Hematopoietic multipotent progenitor cell treated with erythropoietin and hydrocortisone succinate and interleukin-3 and kit ligand, for 4 days (in vitro differentiated cells): ENCODE data around the gene NPR2.

ENCODE experiments used
- DNase-seq: peaks from one replicate; pipeline ENCODE4 v3.0.0-alpha.2; 2015

Gene NPR2

DNA sequence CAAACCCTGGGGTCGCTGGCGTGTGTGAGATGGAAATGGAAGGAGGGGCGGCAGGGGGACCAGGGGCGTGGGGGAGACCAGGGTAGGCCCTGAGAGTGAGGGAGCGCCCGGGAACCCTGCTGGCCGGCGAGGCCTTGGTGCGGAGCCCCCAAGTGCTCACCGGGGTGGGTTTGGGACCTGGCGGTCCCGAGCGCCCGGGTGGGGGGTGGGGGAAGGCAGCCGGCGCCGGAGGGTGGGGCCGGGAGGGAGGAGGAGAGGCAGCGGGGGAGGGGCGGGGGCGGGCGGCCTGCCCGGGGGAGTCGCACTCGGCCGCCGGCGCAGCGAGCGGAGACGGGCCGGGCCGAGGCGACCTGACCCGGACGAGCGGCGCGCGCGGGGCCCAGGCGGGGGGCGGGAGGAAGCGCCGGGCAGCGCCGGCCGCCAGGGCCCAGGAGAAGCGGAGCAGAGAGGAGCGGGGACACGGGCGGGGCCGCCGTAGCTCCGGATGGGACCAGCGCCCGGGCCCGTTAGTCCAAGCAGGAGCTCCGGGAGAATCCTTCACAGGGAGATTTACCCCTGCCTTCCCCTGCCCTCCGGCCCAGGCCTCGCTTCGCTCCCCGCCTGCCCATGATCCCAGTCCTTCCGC, at the start of gene NPR2:
TSS of gene NPR2 (plus strand) at position 295 of the 625 bp plus-strand sequence. CDS start 818 bp downstream, outside the sequence.
- DNase-seq, result no peak

DNA sequence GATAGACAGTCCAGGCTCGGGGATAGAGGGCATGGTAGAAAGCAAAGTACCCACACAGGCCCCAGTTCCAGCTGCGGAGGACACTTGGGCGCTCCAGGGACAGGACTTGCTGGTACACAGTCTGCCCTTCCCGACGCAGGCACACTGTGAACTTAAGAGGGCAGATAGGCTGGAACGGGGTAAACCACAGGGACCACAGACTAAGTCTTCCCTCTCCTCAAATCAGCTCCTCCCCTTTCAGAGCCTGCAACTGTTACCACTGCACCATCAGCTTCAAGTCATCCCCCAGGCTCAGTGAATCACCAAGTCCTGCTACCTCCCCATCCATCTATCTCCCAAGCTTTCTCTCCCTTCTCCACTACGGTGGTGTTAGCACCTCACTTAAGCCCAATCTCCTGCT, 49.7 kb upstream of the NPR2 start:
- DNase-seq, result peak; percentile 88

DNA sequence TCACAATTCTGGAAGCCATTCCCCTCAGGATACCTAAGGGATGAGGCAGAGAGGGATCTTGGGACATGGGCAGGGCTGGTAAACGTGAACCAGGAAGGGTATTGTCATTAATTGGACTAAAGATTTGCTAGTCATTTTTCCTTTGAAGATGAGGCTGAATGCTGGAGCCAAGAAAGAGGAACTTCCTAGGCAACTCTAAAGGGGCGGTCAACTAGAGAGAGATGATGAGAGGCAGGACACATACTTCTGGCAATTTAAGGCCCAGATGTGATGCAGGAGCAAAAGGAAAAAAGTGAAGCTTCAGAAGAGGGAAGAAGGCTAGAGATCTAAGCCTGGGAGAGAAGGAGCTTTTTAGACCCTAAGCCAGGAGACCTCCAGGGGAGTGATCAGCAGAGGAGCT, 47.9 kb upstream of the NPR2 start:
- DNase-seq, result no peak

DNA sequence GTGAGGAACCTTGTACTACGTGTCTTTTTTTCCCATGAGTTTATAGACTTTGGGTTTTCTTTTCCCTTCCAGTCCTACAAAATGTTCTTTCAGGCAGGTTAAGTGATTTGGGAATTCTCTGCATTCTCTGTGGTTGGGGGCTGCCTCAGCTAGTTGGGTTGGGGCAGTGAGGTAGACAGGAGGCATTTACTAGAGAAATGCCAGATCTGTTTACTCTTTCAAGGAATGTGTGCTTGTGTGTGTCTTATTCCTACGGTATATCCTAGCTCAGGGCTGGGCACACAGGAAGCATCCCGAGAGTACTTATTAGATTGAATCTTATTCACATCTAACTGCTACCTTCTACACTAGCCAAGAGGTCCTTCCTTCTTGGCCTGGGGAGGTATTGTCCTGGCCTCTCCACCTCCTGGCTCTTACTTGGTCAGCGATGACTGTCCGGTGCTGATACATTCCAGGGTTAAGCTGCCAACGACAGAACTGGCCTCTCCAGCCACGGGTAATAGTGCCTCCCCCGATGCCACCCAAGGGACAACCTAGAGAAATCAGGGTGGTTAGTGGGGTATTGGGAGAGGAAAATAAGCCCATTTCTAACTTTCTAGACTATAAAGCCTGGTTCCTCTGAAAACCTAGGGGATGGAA, 47.4 kb upstream of the NPR2 start:
- no peak for DNase-seq

DNA sequence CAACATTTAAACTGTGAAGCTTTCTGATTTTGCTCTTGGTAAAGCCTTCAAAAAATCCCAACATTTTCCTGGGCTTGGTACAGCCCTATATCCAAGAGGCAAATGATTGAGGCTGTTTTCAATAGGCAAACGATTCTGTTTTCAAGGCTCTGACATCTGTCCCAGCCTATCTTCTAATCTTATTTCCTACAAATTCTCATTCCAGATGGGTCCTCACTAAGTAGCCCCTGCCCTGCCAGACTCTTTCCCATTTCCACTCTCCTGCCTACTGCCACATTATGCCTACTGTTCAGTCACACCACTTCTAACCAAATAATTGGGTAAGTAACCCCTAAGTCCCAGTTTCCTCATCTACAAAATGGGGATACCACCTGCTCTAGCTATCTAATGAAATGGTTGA, 45.8 kb upstream of the NPR2 start:
- DNase-seq, result no peak

- DNase-seq, result no peak
Measured at GRCh38 chr9:35746583-35746982, 44.8 kb upstream of the NPR2 start.

GRCh38 chr9:35748242-35748857, 43.0 kb upstream of the NPR2 start:
- DNase-seq, result peak; percentile 27

DNA sequence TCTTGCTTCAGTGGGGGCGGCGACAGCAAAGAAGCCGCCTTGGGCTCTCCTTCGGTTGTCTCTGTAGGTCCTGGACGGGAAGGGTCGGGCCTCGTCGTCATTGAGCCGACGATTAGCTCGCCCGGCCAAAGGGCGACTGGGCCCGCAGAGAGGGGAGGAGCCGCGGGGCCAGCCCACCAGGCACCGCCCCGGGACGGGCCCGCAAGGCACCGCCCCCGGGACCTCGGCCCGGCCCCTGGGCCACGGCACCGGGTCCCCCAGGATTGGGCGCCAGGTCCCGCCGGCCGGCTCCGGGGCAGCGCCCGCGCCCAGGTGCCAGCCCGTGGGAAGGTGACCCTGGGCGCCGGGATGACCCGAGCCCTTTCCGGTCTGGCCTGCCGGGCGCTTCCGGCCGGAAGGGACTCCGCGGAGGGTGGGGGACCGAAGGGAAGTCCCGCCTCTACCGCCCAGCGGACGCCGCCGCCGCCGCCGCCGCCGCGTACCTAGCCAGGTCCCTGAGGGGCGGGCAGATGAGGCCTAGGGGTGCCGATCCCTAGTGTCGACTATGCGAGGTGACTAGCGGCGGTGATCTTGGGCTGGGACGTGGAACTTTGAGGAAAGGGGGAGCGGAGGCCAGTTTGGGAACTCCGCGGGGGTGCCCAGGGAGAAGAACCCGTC, 42.4 kb upstream of the NPR2 start, which contains the start of the genes GBA2 and RGP1:
TSS of gene GBA2 (minus strand) at position 371 of the 657 bp plus-strand sequence. CDS start 524 bp downstream, outside the sequence.
TSS of gene RGP1 (plus strand) at position 430 of the 657 bp plus-strand sequence. CDS start 469 bp downstream, outside the sequence.
- DNase-seq, result peak; percentile 90

DNA sequence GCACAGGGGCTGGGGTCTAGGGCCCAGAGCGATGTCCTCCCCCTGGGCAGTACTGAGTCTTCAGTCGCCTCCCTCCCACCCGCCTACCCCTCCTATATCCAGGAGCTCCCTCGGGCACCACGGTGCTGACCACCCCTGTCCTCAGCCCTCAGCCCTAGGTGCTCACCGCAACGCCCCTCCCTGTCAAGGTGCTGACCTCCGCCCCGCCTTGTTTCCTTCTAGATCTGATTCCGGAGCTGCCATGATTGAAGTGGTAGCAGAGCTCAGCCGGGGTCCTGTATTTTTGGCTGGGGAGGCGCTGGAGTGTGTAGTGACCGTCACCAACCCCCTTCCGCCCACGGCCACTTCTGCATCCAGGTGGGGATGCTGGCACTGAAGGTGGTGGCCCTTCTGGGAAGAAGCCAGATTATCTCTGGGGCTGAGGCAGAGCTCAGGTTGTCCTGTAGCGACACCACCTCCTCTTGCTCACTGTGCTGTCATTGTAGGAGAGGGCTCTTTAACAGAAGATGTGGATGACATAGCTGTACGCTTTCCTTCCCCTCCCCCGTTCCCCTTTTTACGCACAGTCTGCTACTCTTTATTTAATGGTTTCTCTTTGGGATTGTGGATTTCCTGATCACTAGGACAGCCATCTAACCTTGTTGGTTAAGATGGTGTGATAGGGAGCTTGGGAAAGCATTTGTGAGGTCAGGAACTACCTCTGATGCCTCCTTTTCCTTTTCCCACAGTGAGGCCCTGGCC, 41.7 kb upstream of the NPR2 start:
- peak; percentile 42 for DNase-seq

GRCh38 chr9:35750256-35750531, 41.2 kb upstream of the NPR2 start:
- DNase-seq, result no peak

DNA sequence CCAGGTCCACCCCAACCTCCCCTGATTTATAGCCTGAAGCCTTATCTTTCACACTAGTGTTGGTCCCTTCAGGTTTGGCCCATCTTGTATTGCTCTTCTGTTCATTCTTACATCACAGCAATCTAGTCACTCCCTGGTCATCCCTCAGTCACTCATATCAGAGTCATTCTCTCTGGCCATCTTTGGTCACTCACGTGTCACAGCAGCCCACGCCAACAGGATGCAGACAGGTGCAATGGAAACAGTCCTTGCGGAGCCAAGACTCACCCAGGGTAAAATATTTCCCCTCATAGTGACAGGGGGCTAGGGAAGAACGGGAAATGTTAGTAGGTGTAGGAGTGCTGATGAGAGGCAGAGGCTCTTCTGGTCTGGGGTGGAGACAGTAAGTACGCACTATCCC, 37.9 kb upstream of the NPR2 start:
- DNase-seq, result no peak

GRCh38 chr9:35754264-35754663, 37.1 kb upstream of the NPR2 start, which contains the start of gene MSMP:
TSS of gene MSMP (minus strand) at chr9:35754276. CDS start at chr9:35754129, 147 bp downstream.
- no peak for DNase-seq

- DNase-seq, result peak; percentile 46
Measured at GRCh38 chr9:35755071-35755470, 36.3 kb upstream of the NPR2 start.

DNA sequence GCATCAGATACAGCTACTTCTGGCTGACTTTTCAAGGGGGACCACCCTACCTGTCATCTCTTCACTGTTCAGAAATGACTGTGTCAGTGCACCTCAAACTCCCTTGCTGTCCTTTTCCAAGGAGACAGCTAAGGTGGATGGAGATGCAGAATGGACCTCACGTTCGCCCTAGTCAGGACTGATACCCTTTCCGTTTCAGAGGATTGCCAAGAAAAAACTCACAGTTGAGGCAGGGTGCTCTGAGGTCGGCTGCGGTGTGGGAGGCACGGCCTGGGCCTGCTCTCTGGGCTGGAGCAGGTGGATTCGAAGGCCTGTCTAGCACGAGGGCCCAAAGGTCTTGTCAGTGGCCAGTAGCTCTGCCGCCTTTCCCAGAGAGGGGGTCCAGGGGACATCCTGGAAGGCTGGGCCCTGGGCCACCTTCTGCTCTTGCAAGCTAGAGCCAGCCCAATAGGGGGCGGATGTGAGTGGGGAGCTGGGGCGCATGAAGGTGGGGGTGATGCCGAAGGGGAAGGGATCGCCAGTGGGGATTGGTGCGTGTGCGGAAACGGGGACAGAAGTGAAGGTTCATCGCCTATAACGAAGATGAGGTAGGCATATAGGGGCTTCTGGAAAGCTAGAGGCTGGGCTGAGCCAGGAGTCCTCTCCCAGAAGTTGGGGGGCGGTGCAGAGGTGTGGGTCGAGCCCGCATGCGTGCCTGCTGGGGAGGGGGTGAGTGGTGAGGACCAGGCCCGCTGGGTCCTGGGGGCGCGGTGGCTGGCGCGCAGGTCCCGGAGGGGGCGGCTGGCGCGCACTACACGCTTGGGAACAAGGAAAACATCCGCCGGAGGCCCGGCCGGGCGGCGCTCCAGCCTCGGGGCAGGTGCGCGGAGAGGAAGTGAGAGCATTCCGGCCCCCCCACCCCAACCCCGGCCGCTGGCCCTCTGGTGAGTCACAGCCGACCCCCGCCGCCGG, 34.8 kb upstream of the NPR2 start:
- DNase-seq, result peak; percentile 92

DNA sequence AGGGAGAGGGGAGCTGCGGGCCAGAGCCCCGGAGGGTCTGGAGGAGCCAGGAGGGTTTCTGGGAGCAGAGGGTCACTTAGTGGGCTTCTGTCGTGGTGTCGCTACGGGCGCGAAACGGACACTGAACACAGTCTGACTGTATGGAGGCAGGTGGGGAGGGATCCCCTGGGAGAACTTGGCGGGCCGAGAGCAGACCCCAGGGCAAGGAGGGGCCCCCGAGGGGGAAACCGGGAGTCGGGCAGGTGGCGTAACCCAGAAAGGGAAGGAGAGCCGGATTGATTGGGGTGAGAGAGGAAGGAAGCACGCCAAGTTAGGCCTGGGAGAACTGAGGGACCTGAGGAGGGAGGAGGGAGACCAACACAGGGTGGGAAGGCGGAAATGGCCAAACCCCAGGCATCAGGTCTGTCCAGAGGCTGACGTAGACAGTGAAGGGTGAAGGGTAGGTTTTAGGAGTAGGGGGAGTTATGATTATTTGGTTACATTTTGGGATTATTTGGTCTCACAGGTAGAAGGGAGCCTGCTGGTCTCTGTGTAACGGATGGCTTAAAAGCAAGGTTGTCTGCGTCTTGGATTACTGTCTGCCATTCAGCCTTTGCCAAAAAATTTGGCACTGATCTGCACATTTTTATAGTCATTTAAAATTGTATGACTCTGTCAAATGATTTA, 34.0 kb upstream of the NPR2 start:
- DNase-seq, result peak; percentile 67

DNA sequence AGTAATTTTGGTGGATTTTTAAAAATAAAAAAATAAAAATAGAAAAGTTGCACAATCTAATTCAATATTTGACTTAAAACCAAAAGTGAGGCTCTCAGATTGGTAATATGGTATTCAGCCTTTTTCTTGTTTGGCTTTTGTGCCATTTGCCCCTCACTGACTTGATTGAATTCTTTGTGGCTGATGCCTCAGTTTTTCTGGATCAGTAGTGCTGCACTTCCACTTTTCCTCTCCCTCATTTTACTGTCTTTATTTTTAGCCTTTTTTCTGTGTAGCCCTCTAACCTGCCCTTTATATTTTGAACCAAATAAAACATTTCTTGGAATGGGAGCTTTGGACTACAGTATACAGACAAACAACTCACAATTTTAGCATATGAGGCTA, 33.5 kb upstream of the NPR2 start:
- no peak for DNase-seq

GRCh38 chr9:35758475-35759050, 32.8 kb upstream of the NPR2 start:
- no peak for DNase-seq

- DNase-seq, result no peak
Measured at GRCh38 chr9:35759795-35760194, 31.6 kb upstream of the NPR2 start.

- DNase-seq, result peak; percentile 37
Measured at GRCh38 chr9:35760651-35761050, 30.7 kb upstream of the NPR2 start.

DNA sequence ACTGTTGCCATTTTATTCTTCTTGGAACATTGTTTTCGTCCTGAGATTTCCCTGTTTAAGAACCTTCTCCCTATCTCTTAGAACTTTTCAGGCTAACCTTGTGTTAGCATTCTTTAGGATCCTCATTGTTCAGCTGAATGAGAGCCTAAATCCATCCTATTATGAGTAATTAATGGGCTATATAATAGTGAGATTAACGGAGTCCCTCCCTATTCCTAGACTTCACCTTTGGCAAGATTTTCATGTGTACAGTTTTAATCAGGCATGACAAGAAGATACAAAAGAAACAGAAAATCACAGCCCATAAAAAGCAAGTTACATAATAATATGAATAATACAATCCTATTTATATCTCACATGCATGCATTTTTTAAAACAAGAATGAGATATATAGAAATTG, 28.2 kb upstream of the NPR2 start:
- no peak for DNase-seq

- DNase-seq, result peak; percentile 19
Measured at GRCh38 chr9:35763803-35764202, 27.6 kb upstream of the NPR2 start.
